Heart left ventricle (tissue), 16 donors: Measurements from ENCODE around the gene CNKSR3. TPM values are rescaled to one million over a fixed set of nuclear protein-coding genes. Genes with fewer than 3 reads are reported as not detected.

ENCODE experiments used
- ATAC-seq, 4 donors: fragments of 200-7000 bp; cut with Tn5 transposase; one replicate each; pipeline ENCODE4 v1.9.1; 2020 to 2022; ENCODE audit warnings: moderate library complexity in 4 of 4, mild to moderate bottlenecking in 3 of 4, moderate number of reproducible peaks in 1 of 4
- DNase-seq, 5 donors: peaks; one replicate each; pipeline ENCODE4 v3.0.0-alpha.2; 2020
- H3K27ac ChIP-seq, 12 donors: fragments of 200-600 bp; sonication (generic) in 4 of 12; one replicate each; pipeline versions ENCODE4 v1.5.0 to v1.8.0; 2016 to 2022; ENCODE audit warnings: mild to moderate bottlenecking in 2 of 12
- H3K27me3 ChIP-seq, 9 donors: fragments of 200-600 bp; sonication (generic) in 2 of 9; one replicate each; pipeline versions ENCODE4 v1.5.1 to v1.8.0; 2016 to 2022; ENCODE audit warnings: mild to moderate bottlenecking in 3 of 9
- H3K36me3 ChIP-seq, 9 donors: fragments of 200-600 bp; sonication (generic) in 2 of 9; one replicate each; pipeline versions ENCODE4 v1.5.0 to v1.8.0; 2018 to 2022; ENCODE audit warnings: mild to moderate bottlenecking in 2 of 9
- H3K4me1 ChIP-seq, 12 donors: fragments of 200-600 bp; sonication (generic) in 4 of 12; one replicate each; pipeline versions ENCODE4 v1.5.0 to v1.8.0; 2016 to 2022; ENCODE audit warnings: mild to moderate bottlenecking in 3 of 12
- H3K4me3 ChIP-seq, 12 donors: fragments of 200-600 bp; sonication (generic) in 4 of 12; one replicate each; pipeline versions ENCODE4 v1.5.0 to v1.8.0; 2017 to 2022; ENCODE audit warnings: mild to moderate bottlenecking in 9 of 12, moderate library complexity in 4 of 12
- H3K9me3 ChIP-seq, 12 donors: fragments of 200-600 bp; sonication (generic) in 4 of 12; one replicate each; pipeline versions ENCODE4 v1.5.0 to v1.8.0; 2016 to 2022; ENCODE audit warnings: mild to moderate bottlenecking in 1 of 12
- CTCF ChIP-seq, 12 donors: fragments of 200-600 bp; sonication (generic) in 4 of 12; IDR thresholded peaks; one replicate each; pipeline versions ENCODE4 v1.5.0 to v1.8.0; 2018 to 2022; ENCODE audit warnings: antibody characterized with exemption in 12 of 12, mild to moderate bottlenecking in 5 of 12
- POLR2A ChIP-seq, 2 donors: fragments of 450-650 bp; IDR thresholded peaks; one replicate each; pipeline ENCODE4 v1.6.1; 2017; ENCODE audit warnings: antibody characterized with exemption in 2 of 2, mild to moderate bottlenecking in 2 of 2, moderate library complexity in 2 of 2
- WGBS, 4 donors: extraction: QIAGEN DNeasy Blood & Tissue Kit in 2 of 4; methylation state at CpG; one replicate each; pipeline versions ENCODE4 v1.1.5 to v1.1.7; 2013 to 2018; 5-methylcytosine and 5-hydroxymethylcytosine counted together
- intact Hi-C, 10 donors: fragments of 100-400 bp; cut with DNase I; formaldehyde crosslinking; loops; one replicate each; pipeline versions ENCODE4 v1.11.1 to v1.14.2; 2022
- polyA plus RNA-seq, 2 donors: library from polyadenylated mRNA; stranded (reverse); fragments of 200-250 nt; gene quantifications; one replicate each; pipeline ENCODE4 v1.2.3, GENCODE V29; 2013
- total RNA-seq, 9 donors: library from RNA; depleted of rRNA in 2 of 9; stranded (reverse); fragments of >200 nt in 2 of 9; fragmentation: NEBNext Ultra II Directional in 3 of 9; extraction: Animal tissue kit (Norgen Biotek cat#: 25700) in 3 of 9; gene quantifications; one replicate each; pipeline versions ENCODE4 v1.1.0 to v1.2.4, GENCODE V29; 2016 to 2023
- donor health status: ischemic (EF 13 %, LVEDD 7.1; RV severe dilation, severe dysfunction).
- donor health status: healthy with polysubstance abuse.
- donor health status: DM: no; HTN: yes; CAD: no.
- donor health status: DM: no; HTN: no; CAD: no.
- donor health status: ischemic (EF 25% LVEDD 6.9; RV normal size, moderate dysfunction).
- donor health status: ischemic (EF 25% LVEDD 5.7; RV mildly dilated, moderate dysfunction).
- donor health status: healthy.
- donor health status: DM: yes; HTN: yes; CAD: no.
- donor health status: ischemic (EF 35%, LVEDD 5.7; RV mildly dilated, moderate dysfunction).
- donor health status: nonischemic (EF 11% LVEDD 7.7; RV severe dilation, severe dysfunction).
- donor health status: DM: yes; HTN: yes; CAD: no.
- donor health status: PGD.
- donor health status: ischemic (EF 29% LVEDD 5.4; RV normal size, mild dysfunction).
- donor health status: nonischemic (EF 23%, LVEDD 6.1; RV moderate dilation, normal function).

CNKSR3 gene
- total and polyA plus RNA-seq, 11 donors, result 5.9 to 30.7 (median 17.7) TPM

GRCh38 chr6:154373971-154374370, 136.5 kb downstream of the CNKSR3 start:
- DNase-seq (no peak), ATAC-seq (no peak)
- Histone ChIP-seq H3K27me3 (no peaks in the 10 kb centered on the region), H3K4me3 (no peak overlapping the region), H3K9me3 (peaks cover 0 to 4% (median 0%) of the 10 kb centered on the region in 12 donors), H3K4me1 (peaks cover 0 to 7% (median 0%) of the 10 kb centered on the region in 12 donors), H3K27ac (no peak overlapping the region), H3K36me3 (no peaks in the 10 kb centered on the region)
- WGBS, 4 donors, result 79 to 90% (median 86%) methylated on average over 2 of the region's 2 CpGs
- no peak for TF ChIP-seq CTCF (IDR thresholded peaks at IDR 0.05)
- TF ChIP-seq POLR2A (IDR thresholded peaks at IDR 0.05), result no peak
- intact Hi-C loops, result loop anchor here in 5 of 10 donors (5.0 to 10.0 kb wide), 2 partner anchors 219 to 222 kb away; no protein-coding TSS in a partner anchor

- 69 to 94% (median 91%) methylated on average over 4 of the region's 4 CpGs for WGBS, 4 donors
- Histone ChIP-seq H3K27me3 (no peaks in the 10 kb centered on the region), H3K27ac (no peak overlapping the region), H3K36me3 (no peaks in the 10 kb centered on the region), H3K9me3 (peaks cover 0 to 4% (median 0%) of the 10 kb centered on the region in 12 donors), H3K4me1 (peaks cover 0 to 7% (median 0%) of the 10 kb centered on the region in 12 donors), H3K4me3 (no peak overlapping the region)
- DNase-seq (no peak), ATAC-seq (no peak)
- intact Hi-C loops, result loop anchor here in 6 of 10 donors (2.0 to 10.0 kb wide), 3 partner anchors 216 to 219 kb away; no protein-coding TSS in a partner anchor
- no peak for TF ChIP-seq POLR2A (IDR thresholded peaks at IDR 0.05)
- TF ChIP-seq CTCF (IDR thresholded peaks at IDR 0.05), result no peak
Observed at GRCh38 chr6:154371281-154371680, 139.2 kb downstream of the CNKSR3 start.

GRCh38 chr6:154370545-154370944, 139.9 kb downstream of the CNKSR3 start:
- intact Hi-C loops, result loop anchor here in 7 of 10 donors (1.0 to 10.0 kb wide), 4 partner anchors 216 to 218 kb away; no protein-coding TSS in a partner anchor
- no peaks in the 10 kb centered on the region for H3K36me3 ChIP-seq
- TF ChIP-seq POLR2A (IDR thresholded peaks at IDR 0.05) (no peak), CTCF (IDR thresholded peaks at IDR 0.05) (peak in 11 of 12 donors; percentile 17 to 56 (median 41))
- H3K4me3 ChIP-seq, result no peak overlapping the region
- H3K27me3 ChIP-seq, result no peaks in the 10 kb centered on the region
- WGBS, 4 donors, result 9 to 13% (median 11%) methylated on average over 4 of the region's 4 CpGs
- no peak for DNase-seq
- H3K4me1 ChIP-seq, result peaks cover 0 to 7% (median 0%) of the 10 kb centered on the region in 12 donors
- H3K27ac ChIP-seq, result no peak overlapping the region
- H3K9me3 ChIP-seq, result peaks cover 0 to 4% (median 0%) of the 10 kb centered on the region in 12 donors
- ATAC-seq, result peak; percentile 47 to 70 (median 54)

GRCh38 chr6:154367839-154368695, 142.4 kb downstream of the CNKSR3 start:
- intact Hi-C loops, result loop anchor here in 2 of 10 donors (5.0 to 10.0 kb wide), 2 partner anchors 93 to 211 kb away; no protein-coding TSS in a partner anchor

More at GRCh38 chr6:154367839-154368695, 142.4 kb downstream of the CNKSR3 start:
- no peak overlapping the region for H3K27ac ChIP-seq
- 80 to 90% (median 85%) methylated on average over 9 of the region's 9 CpGs for WGBS, 4 donors
- no peak for TF ChIP-seq POLR2A (IDR thresholded peaks at IDR 0.05)
- TF ChIP-seq CTCF (IDR thresholded peaks at IDR 0.05), result no peak
- ATAC-seq (no peak), DNase-seq (no peak)
- H3K4me3 ChIP-seq, result no peak overlapping the region
- H3K36me3 ChIP-seq, result no peaks in the 10 kb centered on the region
- H3K4me1 ChIP-seq, result peaks cover 0 to 7% (median 0%) of the 10 kb centered on the region in 12 donors
- H3K27me3 ChIP-seq, result no peaks in the 10 kb centered on the region
- H3K9me3 ChIP-seq, result no peaks in the 10 kb centered on the region
